ENCODE measurements around the gene VSIG10L2.

VSIG10L2 gene

DNA sequence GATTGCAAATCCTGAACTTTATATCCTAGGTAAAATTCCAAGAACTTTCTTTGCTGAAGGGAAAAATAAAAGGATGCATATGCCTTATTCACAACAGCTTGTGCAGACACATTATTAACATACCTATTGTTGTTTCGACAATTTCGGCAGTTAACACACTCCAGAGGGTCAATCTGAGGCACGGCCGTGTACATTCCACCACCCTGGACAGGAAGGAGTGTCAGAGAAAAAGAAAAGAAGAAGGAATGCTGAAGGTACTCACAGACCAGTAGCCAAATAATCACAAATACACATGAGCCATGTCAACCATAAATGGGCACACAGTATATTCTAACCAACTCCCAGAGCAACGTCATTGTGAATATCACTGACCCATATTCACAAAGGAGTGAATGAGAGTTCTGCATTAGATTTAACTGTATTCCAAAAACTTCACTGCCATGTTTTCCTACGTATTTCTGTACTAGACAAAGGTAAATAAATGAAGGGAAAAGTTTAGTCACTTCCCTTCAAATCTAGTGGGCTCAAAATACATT is 32.4 kb downstream of the VSIG10L2 start:
- no peak for TF ChIP-seq PPARA (CRISPR knock-in tag; IDR thresholded peaks at IDR 0.05; ENCODE audit: borderline replicate concordance)
- no peak for TF ChIP-seq ZFP30 (CRISPR knock-in tag; IDR thresholded peaks at IDR 0.05)
- ATAC-seq, result no peak

DNA sequence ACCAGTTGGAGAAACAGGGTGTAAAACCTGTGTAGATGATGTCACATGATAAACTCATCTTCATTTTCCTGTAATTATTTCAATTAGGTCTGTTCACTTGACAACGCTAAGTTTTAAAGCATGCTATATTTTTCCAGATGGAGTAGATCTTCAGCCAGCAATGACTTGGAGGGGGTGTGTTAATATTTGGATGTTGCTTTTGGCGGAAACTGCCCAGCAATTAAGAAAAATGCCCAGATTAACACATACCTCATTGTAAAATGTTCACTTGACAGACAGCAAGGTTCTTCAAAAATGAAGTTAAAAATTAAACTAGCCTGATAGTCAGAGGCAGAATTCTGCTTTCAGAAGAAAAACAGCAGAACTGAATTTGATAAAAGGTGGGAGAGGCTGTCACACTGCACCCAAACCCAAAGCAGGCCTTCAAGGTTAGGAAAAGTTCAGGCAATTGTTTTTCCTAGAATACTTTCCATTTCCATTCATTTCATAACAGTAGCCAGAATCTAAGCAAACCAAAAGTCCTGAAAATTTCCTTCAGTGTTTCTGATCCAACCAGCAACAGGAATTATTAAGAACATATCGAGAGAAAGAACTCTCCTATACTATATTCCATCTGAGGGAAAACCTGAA is 33.0 kb downstream of the VSIG10L2 start:
- ATAC-seq, result no peak
- TF ChIP-seq CREB5 (CRISPR knock-in tag; IDR thresholded peaks at IDR 0.05; ENCODE audit: low read depth) (no peak), GLIS3 (CRISPR knock-in tag; IDR thresholded peaks at IDR 0.05) (no peak), ZC3H10 (CRISPR knock-in tag; IDR thresholded peaks at IDR 0.05) (no peak), RARB (CRISPR knock-in tag; IDR thresholded peaks at IDR 0.05) (no peak), BACH2 (CRISPR knock-in tag; IDR thresholded peaks at IDR 0.05; ENCODE audit: borderline replicate concordance) (no peak), CSDC2 (CRISPR knock-in tag; IDR thresholded peaks at IDR 0.05) (no peak), ZFP3 (CRISPR knock-in tag; IDR thresholded peaks at IDR 0.05) (no peak)
- TF ChIP-seq, protein P1, sequence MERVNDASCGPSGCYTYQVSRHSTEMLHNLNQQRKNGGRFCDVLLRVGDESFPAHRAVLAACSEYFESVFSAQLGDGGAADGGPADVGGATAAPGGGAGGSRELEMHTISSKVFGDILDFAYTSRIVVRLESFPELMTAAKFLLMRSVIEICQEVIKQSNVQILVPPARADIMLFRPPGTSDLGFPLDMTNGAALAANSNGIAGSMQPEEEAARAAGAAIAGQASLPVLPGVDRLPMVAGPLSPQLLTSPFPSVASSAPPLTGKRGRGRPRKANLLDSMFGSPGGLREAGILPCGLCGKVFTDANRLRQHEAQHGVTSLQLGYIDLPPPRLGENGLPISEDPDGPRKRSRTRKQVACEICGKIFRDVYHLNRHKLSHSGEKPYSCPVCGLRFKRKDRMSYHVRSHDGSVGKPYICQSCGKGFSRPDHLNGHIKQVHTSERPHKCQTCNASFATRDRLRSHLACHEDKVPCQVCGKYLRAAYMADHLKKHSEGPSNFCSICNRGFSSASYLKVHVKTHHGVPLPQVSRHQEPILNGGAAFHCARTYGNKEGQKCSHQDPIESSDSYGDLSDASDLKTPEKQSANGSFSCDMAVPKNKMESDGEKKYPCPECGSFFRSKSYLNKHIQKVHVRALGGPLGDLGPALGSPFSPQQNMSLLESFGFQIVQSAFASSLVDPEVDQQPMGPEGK (CRISPR knock-in tag; IDR thresholded peaks at IDR 0.05; ENCODE audit: borderline replicate concordance), result no peak
- TF ChIP-seq, protein P2, sequence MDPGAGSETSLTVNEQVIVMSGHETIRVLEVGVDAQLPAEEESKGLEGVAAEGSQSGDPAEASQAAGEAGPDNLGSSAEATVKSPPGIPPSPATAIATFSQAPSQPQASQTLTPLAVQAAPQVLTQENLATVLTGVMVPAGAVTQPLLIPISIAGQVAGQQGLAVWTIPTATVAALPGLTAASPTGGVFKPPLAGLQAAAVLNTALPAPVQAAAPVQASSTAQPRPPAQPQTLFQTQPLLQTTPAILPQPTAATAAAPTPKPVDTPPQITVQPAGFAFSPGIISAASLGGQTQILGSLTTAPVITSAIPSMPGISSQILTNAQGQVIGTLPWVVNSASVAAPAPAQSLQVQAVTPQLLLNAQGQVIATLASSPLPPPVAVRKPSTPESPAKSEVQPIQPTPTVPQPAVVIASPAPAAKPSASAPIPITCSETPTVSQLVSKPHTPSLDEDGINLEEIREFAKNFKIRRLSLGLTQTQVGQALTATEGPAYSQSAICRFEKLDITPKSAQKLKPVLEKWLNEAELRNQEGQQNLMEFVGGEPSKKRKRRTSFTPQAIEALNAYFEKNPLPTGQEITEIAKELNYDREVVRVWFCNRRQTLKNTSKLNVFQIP (CRISPR knock-in tag; IDR thresholded peaks at IDR 0.05; ENCODE audit: borderline replicate concordance, low read depth), result no peak

DNA sequence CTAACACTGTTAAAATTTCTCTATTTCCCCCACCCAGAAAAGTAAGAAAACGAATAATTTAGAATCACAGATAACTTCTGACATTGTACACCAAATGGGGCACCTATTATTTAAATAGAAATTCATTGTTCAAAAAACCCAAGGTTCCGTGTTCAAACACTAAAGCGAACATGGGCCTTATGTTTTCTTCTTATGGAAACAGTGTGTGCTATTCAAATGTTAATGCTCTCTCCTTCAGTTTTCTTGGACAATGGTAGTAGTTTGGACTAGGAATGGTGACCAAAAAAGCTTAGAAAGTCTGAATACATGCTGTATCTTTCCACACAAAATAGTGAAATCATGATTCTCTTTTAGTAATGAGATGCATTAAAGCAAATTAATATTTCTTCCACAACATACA is 33.7 kb downstream of the VSIG10L2 start:
- TF ChIP-seq ZFP3 (CRISPR knock-in tag; IDR thresholded peaks at IDR 0.05) (no peak), ESRRG (CRISPR knock-in tag; IDR thresholded peaks at IDR 0.05) (no peak), ZNF565 (CRISPR knock-in tag; conservative IDR thresholded peaks at IDR 0.05; ENCODE audit: low read depth) (no peak), TOX (CRISPR knock-in tag; IDR thresholded peaks at IDR 0.05; ENCODE audit: borderline replicate concordance) (no peak), CREB5 (CRISPR knock-in tag; IDR thresholded peaks at IDR 0.05; ENCODE audit: low read depth) (no peak), GLIS3 (CRISPR knock-in tag; IDR thresholded peaks at IDR 0.05) (no peak), TCF4 (CRISPR knock-in tag; IDR thresholded peaks at IDR 0.05; ENCODE audit: borderline replicate concordance) (no peak)
- TF ChIP-seq, protein P3, sequence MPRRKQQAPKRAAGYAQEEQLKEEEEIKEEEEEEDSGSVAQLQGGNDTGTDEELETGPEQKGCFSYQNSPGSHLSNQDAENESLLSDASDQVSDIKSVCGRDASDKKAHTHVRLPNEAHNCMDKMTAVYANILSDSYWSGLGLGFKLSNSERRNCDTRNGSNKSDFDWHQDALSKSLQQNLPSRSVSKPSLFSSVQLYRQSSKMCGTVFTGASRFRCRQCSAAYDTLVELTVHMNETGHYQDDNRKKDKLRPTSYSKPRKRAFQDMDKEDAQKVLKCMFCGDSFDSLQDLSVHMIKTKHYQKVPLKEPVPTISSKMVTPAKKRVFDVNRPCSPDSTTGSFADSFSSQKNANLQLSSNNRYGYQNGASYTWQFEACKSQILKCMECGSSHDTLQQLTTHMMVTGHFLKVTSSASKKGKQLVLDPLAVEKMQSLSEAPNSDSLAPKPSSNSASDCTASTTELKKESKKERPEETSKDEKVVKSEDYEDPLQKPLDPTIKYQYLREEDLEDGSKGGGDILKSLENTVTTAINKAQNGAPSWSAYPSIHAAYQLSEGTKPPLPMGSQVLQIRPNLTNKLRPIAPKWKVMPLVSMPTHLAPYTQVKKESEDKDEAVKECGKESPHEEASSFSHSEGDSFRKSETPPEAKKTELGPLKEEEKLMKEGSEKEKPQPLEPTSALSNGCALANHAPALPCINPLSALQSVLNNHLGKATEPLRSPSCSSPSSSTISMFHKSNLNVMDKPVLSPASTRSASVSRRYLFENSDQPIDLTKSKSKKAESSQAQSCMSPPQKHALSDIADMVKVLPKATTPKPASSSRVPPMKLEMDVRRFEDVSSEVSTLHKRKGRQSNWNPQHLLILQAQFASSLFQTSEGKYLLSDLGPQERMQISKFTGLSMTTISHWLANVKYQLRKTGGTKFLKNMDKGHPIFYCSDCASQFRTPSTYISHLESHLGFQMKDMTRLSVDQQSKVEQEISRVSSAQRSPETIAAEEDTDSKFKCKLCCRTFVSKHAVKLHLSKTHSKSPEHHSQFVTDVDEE (CRISPR knock-in tag; IDR thresholded peaks at IDR 0.05), result no peak
- TF ChIP-seq, protein P2 (CRISPR knock-in tag; IDR thresholded peaks at IDR 0.05; ENCODE audit: borderline replicate concordance, low read depth), result no peak
- ATAC-seq, result no peak

Measured in SK-N-SH treated with all-trans-retinoic acid at 6 μM for 48 hours (cell line).